ENCODE results near the gene HSF4.
A peak's percentile ranks its signal among the peaks of the same experiment; 100 is the strongest.

The HSF4 gene

DNA sequence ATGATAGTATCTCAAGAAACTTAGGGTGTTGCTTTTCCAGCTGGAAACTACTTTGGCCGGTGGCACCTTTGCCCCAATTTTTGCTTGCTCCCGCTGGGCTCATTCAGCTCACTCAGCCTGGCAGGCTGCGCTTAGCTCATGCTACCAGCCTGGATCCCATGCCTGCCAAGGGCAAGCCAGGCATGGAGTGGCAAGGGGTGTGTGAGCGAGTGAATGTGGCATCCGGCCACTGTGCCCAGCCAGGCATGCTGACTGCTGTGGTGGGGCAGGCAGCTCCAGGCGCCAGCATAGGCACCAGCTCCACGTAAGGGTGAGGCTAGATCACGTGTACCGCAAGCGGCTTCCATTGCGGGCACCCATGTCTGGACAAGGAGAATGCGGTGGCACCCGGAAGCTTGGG, 23.2 kb upstream of the HSF4 start:
- Histone ChIP-seq H3K27ac (ENCODE audit: extremely low read depth, low read depth, low read length) (no peak overlapping the region), H3K4me1 (ENCODE audit: control insufficient read depth, insufficient read depth, low read length) (no peaks in the 10 kb centered on the region; the same call in 1 of the 2 replicates), H3K4me3 (ENCODE audit: low read depth, low read length) (no peak overlapping the region), H3K9me3 (ENCODE audit: control insufficient read depth, insufficient read depth, low read depth, low read length) (no peaks in the 10 kb centered on the region), H3K36me3 (ENCODE audit: control insufficient read depth in 2 of 2, insufficient read depth in 1 of 2, low read length in 2 of 2) (peaks cover 16 to 97% of the 10 kb centered on the region in 2 experiments; a peak in 2 of 3 replicates)
- POLR2A ChIA-PET, result no interaction called here
- TF ChIP-seq ZNF623 (tag by site-specific recombination; IDR thresholded peaks at IDR 0.05) (no peak), ZNF2 (tag by site-specific recombination; IDR thresholded peaks at IDR 0.05) (no peak), GFI1B (tag by site-specific recombination; IDR thresholded peaks at IDR 0.05) (no peak), BCL11A (tag by site-specific recombination; IDR thresholded peaks at IDR 0.05; ENCODE audit: low read depth) (no peak), SCRT2 (tag by site-specific recombination; IDR thresholded peaks at IDR 0.05) (no peak), KLF1 (tag by site-specific recombination; IDR thresholded peaks at IDR 0.05) (no peak)
- CTCF ChIA-PET, result interaction anchor here (0.6 to 2.9 kb wide), 5 partner anchors 10 to 180 kb away, joined by 3 to 20 read pairs (median 5); partner anchors contain the start of genes B3GNT9 and CES3

DNA sequence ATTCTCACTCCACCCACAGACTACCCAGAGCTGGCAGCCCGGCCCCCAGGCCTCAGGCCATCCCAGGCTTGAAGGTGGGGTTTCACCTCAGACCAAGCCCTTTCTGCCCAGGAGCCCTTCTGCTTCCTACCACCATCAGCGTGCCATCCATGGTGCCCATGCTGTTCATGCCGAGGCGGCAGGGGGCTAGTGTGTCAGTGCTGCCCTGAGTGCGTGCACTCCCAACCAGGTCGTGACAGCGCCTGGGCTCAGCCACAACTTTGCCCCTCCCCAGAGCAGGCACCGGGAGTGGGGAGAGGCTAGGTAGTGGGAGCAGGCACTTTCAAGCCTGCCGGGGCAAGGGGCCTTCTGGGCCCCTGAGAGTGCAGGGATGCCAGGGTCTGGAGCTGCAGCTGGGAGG, 22.2 kb upstream of the HSF4 start:
- POLR2A ChIA-PET, result no interaction called here
- peaks cover 13 to 97% of the 10 kb centered on the region in 2 experiments; a peak in 2 of 3 replicates for H3K36me3 ChIP-seq (ENCODE audit: control insufficient read depth in 2 of 2, insufficient read depth in 1 of 2, low read length in 2 of 2)
- H3K9me3 ChIP-seq (ENCODE audit: control insufficient read depth, insufficient read depth, low read depth, low read length), result no peaks in the 10 kb centered on the region
- H3K4me3 ChIP-seq (ENCODE audit: low read depth, low read length), result no peak overlapping the region
- CTCF ChIA-PET, result interaction anchor here (0.6 to 2.9 kb wide), 2 partner anchors 13 to 163 kb away, joined by 3 to 20 read pairs; no protein-coding TSS in a partner anchor
- H3K4me1 ChIP-seq (ENCODE audit: control insufficient read depth, insufficient read depth, low read length), result no peaks in the 10 kb centered on the region; the same call in 1 of the 2 replicates
- no peak overlapping the region for H3K27ac ChIP-seq (ENCODE audit: extremely low read depth, low read depth, low read length)
- TF ChIP-seq KLF1 (tag by site-specific recombination; IDR thresholded peaks at IDR 0.05) (no peak), ZNF354C (tag by site-specific recombination; IDR thresholded peaks at IDR 0.05; ENCODE audit: borderline replicate concordance, low read depth) (no peak), ZNF248 (tag by site-specific recombination; IDR thresholded peaks at IDR 0.05) (no peak)
- TF ChIP-seq, protein P1, sequence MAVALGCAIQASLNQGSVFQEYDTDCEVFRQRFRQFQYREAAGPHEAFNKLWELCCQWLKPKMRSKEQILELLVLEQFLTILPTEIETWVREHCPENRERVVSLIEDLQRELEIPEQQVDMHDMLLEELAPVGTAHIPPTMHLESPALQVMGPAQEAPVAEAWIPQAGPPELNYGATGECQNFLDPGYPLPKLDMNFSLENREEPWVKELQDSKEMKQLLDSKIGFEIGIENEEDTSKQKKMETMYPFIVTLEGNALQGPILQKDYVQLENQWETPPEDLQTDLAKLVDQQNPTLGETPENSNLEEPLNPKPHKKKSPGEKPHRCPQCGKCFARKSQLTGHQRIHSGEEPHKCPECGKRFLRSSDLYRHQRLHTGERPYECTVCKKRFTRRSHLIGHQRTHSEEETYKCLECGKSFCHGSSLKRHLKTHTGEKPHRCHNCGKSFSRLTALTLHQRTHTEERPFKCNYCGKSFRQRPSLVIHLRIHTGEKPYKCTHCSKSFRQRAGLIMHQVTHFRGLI (tag by site-specific recombination; IDR thresholded peaks at IDR 0.05), result peak; percentile 96

- no peak for TF ChIP-seq ZNF155 (tag by site-specific recombination; IDR thresholded peaks at IDR 0.05)
- TF ChIP-seq ZFP41 (tag by site-specific recombination; IDR thresholded peaks at IDR 0.05; ENCODE audit: borderline replicate concordance), result no peak
- no peak for TF ChIP-seq KLF10 (tag by site-specific recombination; IDR thresholded peaks at IDR 0.05)
- TF ChIP-seq ZNF610 (tag by site-specific recombination; IDR thresholded peaks at IDR 0.05; ENCODE audit: borderline replicate concordance), result no peak
- no peak for TF ChIP-seq ZSCAN4 (tag by site-specific recombination; IDR thresholded peaks at IDR 0.05)
- TF ChIP-seq, protein P2, sequence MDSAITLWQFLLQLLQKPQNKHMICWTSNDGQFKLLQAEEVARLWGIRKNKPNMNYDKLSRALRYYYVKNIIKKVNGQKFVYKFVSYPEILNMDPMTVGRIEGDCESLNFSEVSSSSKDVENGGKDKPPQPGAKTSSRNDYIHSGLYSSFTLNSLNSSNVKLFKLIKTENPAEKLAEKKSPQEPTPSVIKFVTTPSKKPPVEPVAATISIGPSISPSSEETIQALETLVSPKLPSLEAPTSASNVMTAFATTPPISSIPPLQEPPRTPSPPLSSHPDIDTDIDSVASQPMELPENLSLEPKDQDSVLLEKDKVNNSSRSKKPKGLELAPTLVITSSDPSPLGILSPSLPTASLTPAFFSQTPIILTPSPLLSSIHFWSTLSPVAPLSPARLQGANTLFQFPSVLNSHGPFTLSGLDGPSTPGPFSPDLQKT (IDR thresholded peaks at IDR 0.05; ENCODE audit: borderline replicate concordance, low read depth, low read length), result no peak
- TF ChIP-seq, protein P3, sequence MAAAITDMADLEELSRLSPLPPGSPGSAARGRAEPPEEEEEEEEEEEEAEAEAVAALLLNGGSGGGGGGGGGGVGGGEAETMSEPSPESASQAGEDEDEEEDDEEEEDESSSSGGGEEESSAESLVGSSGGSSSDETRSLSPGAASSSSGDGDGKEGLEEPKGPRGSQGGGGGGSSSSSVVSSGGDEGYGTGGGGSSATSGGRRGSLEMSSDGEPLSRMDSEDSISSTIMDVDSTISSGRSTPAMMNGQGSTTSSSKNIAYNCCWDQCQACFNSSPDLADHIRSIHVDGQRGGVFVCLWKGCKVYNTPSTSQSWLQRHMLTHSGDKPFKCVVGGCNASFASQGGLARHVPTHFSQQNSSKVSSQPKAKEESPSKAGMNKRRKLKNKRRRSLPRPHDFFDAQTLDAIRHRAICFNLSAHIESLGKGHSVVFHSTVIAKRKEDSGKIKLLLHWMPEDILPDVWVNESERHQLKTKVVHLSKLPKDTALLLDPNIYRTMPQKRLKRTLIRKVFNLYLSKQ (tag by site-specific recombination; IDR thresholded peaks at IDR 0.05; ENCODE audit: borderline replicate concordance), result no peak
- TF ChIP-seq ZFP37 (tag by site-specific recombination; IDR thresholded peaks at IDR 0.05), result no peak
- no peak for TF ChIP-seq ZNF571 (tag by site-specific recombination; IDR thresholded peaks at IDR 0.05)
- TF ChIP-seq, protein P4, sequence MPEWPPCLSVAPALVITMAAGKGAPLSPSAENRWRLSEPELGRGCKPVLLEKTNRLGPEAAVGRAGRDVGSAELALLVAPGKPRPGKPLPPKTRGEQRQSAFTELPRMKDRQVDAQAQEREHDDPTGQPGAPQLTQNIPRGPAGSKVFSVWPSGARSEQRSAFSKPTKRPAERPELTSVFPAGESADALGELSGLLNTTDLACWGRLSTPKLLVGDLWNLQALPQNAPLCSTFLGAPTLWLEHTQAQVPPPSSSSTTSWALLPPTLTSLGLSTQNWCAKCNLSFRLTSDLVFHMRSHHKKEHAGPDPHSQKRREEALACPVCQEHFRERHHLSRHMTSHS (tag by site-specific recombination; IDR thresholded peaks at IDR 0.05), result no peak
- no peak for TF ChIP-seq KLF8 (tag by site-specific recombination; IDR thresholded peaks at IDR 0.05)
- TF ChIP-seq ZFP3 (tag by site-specific recombination; IDR thresholded peaks at IDR 0.05; ENCODE audit: low read depth), result no peak
- no peak for TF ChIP-seq SETDB1 (IDR thresholded peaks at IDR 0.05; ENCODE audit: insufficient read length, low read length)
- no peak for TF ChIP-seq ZNF776 (tag by site-specific recombination; IDR thresholded peaks at IDR 0.05; ENCODE audit: borderline replicate concordance)
- Histone ChIP-seq H3K27ac (ENCODE audit: extremely low read depth, low read depth, low read length) (no peak overlapping the region), H3K4me1 (ENCODE audit: control insufficient read depth, insufficient read depth, low read length) (no peaks in the 10 kb centered on the region), H3K4me3 (ENCODE audit: low read depth, low read length) (no peak overlapping the region), H3K9me3 (ENCODE audit: control insufficient read depth, insufficient read depth, low read depth, low read length) (no peaks in the 10 kb centered on the region), H3K36me3 (ENCODE audit: control insufficient read depth in 2 of 2, insufficient read depth in 1 of 2, low read length in 2 of 2) (peaks cover 8 to 96% of the 10 kb centered on the region in 2 experiments; a peak in 2 of 3 replicates)
- POLR2A ChIA-PET, result no interaction called here
- CTCF ChIA-PET, result interaction anchor here (0.6 to 3.1 kb wide), 2 partner anchors 10 to 311 kb away, joined by 4 to 10 read pairs; no protein-coding TSS in a partner anchor
Observed at GRCh38 chr16:67144943-67145342, 19.6 kb upstream of the HSF4 start.
